Effector memory CD4-positive, alpha-beta T cell (primary cell): ENCODE measurements around the gene PORCN.

ENCODE experiments used
- DNase-seq, 3 donors: peaks; one replicate each; pipeline ENCODE4 v3.0.0-alpha.2; 2020
- H3K27ac ChIP-seq: 2 replicates; pipeline ENCODE4 v1.7.0; 2013; ENCODE audit warnings: mild to moderate bottlenecking, low read length, moderate library complexity; ENCODE audit not compliant: insufficient read depth, poor library complexity, severe bottlenecking
- H3K27me3 ChIP-seq: replicated peaks from 2 replicates; pipeline ENCODE4 v1.7.0; 2013; ENCODE audit warnings: mild to moderate bottlenecking, low read length; ENCODE audit not compliant: insufficient read depth, control insufficient read depth, poor library complexity, severe bottlenecking
- H3K36me3 ChIP-seq: 2 replicates; pipeline ENCODE4 v1.7.0; 2013; ENCODE audit warnings: mild to moderate bottlenecking, low read length, moderate library complexity; ENCODE audit not compliant: control insufficient read depth, insufficient read depth
- H3K4me1 ChIP-seq: 2 replicates; pipeline ENCODE4 v1.7.0; 2013; ENCODE audit warnings: low read length, mild to moderate bottlenecking; ENCODE audit not compliant: control insufficient read depth, insufficient read depth, poor library complexity, severe bottlenecking
- H3K4me3 ChIP-seq: 2 replicates; pipeline ENCODE4 v1.7.0; 2013; ENCODE audit warnings: low read length, low read depth, mild to moderate bottlenecking; ENCODE audit not compliant: insufficient read depth, poor library complexity, severe bottlenecking
- H3K9me3 ChIP-seq: 2 replicates; pipeline ENCODE4 v1.7.0; 2013; ENCODE audit warnings: mild to moderate bottlenecking, low read length, moderate library complexity; ENCODE audit not compliant: control insufficient read depth

PORCN gene

GRCh38 chrX:48475296-48475695 lies 33.5 kb upstream of the PORCN start:
- no peaks in the 10 kb centered on the region for H3K9me3 ChIP-seq
- H3K27ac ChIP-seq: peak overlapping the region; percentile 51
- H3K4me3 ChIP-seq: peak overlapping the region; percentile 46
- no peak for DNase-seq
- peaks cover 8% of the 10 kb centered on the region for H3K4me1 ChIP-seq
- H3K27me3 ChIP-seq: no peaks in the 10 kb centered on the region
- H3K36me3 ChIP-seq: peaks cover 6% of the 10 kb centered on the region

GRCh38 chrX:48475774-48476577 lies 32.8 kb upstream of the PORCN start, which contains the start of gene FTSJ1:
FTSJ1 (plus strand) TSS chrX:48476199; CDS start chrX:48478048, 1,849 bp downstream.
- Histone ChIP-seq H3K36me3 (peaks cover 6% of the 10 kb centered on the region), H3K4me3 (peak within 1 kb of the TSS; percentile 59), H3K27me3 (no peaks in the 10 kb centered on the region), H3K4me1 (peaks cover 8% of the 10 kb centered on the region), H3K27ac (peak within 1 kb of the TSS; percentile 75), H3K9me3 (no peaks in the 10 kb centered on the region)
- peak; percentile 78 to 87 (median 84) for DNase-seq

GRCh38 chrX:48476919-48477318 lies 31.9 kb upstream of the PORCN start:
- H3K27me3 ChIP-seq: no peaks in the 10 kb centered on the region
- peak overlapping the region; percentile 75 for H3K27ac ChIP-seq
- peaks cover 8% of the 10 kb centered on the region for H3K4me1 ChIP-seq
- no peak for DNase-seq
- peak overlapping the region; percentile 59 for H3K4me3 ChIP-seq
- no peaks in the 10 kb centered on the region for H3K9me3 ChIP-seq
- peaks cover 15% of the 10 kb centered on the region for H3K36me3 ChIP-seq

- H3K36me3 ChIP-seq: peaks cover 19% of the 10 kb centered on the region
Observed at GRCh38 chrX:48477960-48478755, 30.6 kb upstream of the PORCN start.

GRCh38 chrX:48478806-48479205 lies 30.0 kb upstream of the PORCN start:
- no peaks in the 10 kb centered on the region for H3K27me3 ChIP-seq
- H3K9me3 ChIP-seq: no peaks in the 10 kb centered on the region
- DNase-seq: no peak
- peaks cover 19% of the 10 kb centered on the region for H3K36me3 ChIP-seq
- no peak overlapping the region for H3K27ac ChIP-seq
- H3K4me1 ChIP-seq: peaks cover 8% of the 10 kb centered on the region
- H3K4me3 ChIP-seq: no peak overlapping the region

More at GRCh38 chrX:48477960-48478755, 30.6 kb upstream of the PORCN start:
- Histone ChIP-seq H3K27me3 (no peaks in the 10 kb centered on the region), H3K4me3 (no peak overlapping the region), H3K4me1 (peaks cover 8% of the 10 kb centered on the region), H3K9me3 (no peaks in the 10 kb centered on the region), H3K27ac (no peak overlapping the region)
- no peak for DNase-seq

- H3K36me3 ChIP-seq: peaks cover 19% of the 10 kb centered on the region
- H3K4me3 ChIP-seq: no peak overlapping the region
- no peak for DNase-seq
- H3K27ac ChIP-seq: no peak overlapping the region
- H3K4me1 ChIP-seq: peaks cover 8% of the 10 kb centered on the region
- no peaks in the 10 kb centered on the region for H3K9me3 ChIP-seq
- H3K27me3 ChIP-seq: no peaks in the 10 kb centered on the region
Observed at GRCh38 chrX:48480142-48480541, 28.6 kb upstream of the PORCN start.

- Histone ChIP-seq H3K27ac (no peak overlapping the region), H3K27me3 (no peaks in the 10 kb centered on the region), H3K4me3 (no peak overlapping the region), H3K9me3 (no peaks in the 10 kb centered on the region), H3K4me1 (peaks cover 8% of the 10 kb centered on the region), H3K36me3 (peaks cover 19% of the 10 kb centered on the region)
- DNase-seq: no peak
Observed at GRCh38 chrX:48480583-48480982, 28.2 kb upstream of the PORCN start.

GRCh38 chrX:48482526-48482925 lies 26.3 kb upstream of the PORCN start:
- Histone ChIP-seq H3K27ac (no peak overlapping the region), H3K4me1 (peaks cover 1% of the 10 kb centered on the region), H3K9me3 (no peaks in the 10 kb centered on the region), H3K4me3 (no peak overlapping the region), H3K27me3 (no peaks in the 10 kb centered on the region), H3K36me3 (peaks cover 19% of the 10 kb centered on the region)
- DNase-seq: no peak

- H3K36me3 ChIP-seq: no peaks in the 10 kb centered on the region
- no peaks in the 10 kb centered on the region for H3K4me1 ChIP-seq
- no peak for DNase-seq
- no peaks in the 10 kb centered on the region for H3K9me3 ChIP-seq
- H3K27ac ChIP-seq: no peak overlapping the region
- H3K4me3 ChIP-seq: no peak overlapping the region
- no peaks in the 10 kb centered on the region for H3K27me3 ChIP-seq
Observed at GRCh38 chrX:48487362-48487798, 21.4 kb upstream of the PORCN start.

GRCh38 chrX:48488034-48488433 lies 20.8 kb upstream of the PORCN start:
- H3K4me3 ChIP-seq: no peak overlapping the region
- DNase-seq: no peak
- no peaks in the 10 kb centered on the region for H3K27me3 ChIP-seq
- H3K4me1 ChIP-seq: no peaks in the 10 kb centered on the region
- no peak overlapping the region for H3K27ac ChIP-seq
- H3K9me3 ChIP-seq: no peaks in the 10 kb centered on the region
- no peaks in the 10 kb centered on the region for H3K36me3 ChIP-seq
